Stimulated activated naive CD8-positive, alpha-beta T cell treated with anti-CD3 and anti-CD28 coated beads, Interleukin-15, Interleukin-2, amounts not matched to agents 100 U/mL and 50 U/mL, for 24 hours (primary cell): ENCODE measurements around the gene LILRA6.
"Not testable (repeated sequence)": the region's sequence is repeated elsewhere in the genome, so short reads cannot be mapped to it uniquely, and the experiment has no call there.

Experiments used
- ATAC-seq: fragments of 150-1000 bp; cut with Tn5 transposase; one replicate; pipeline ENCODE4 v1.10.0; 2021
- DNase-seq: peaks from one replicate; pipeline ENCODE4 v3.0.0; 2021

LILRA6 gene

GRCh38 chr19:54266133-54266532, 23.5 kb upstream of the LILRA6 start:
- DNase-seq (peak; percentile 81), ATAC-seq (peak; percentile 59)

GRCh38 chr19:54262470-54262869, 19.9 kb upstream of the LILRA6 start:
- DNase-seq (no peak), ATAC-seq (no peak)

DNA sequence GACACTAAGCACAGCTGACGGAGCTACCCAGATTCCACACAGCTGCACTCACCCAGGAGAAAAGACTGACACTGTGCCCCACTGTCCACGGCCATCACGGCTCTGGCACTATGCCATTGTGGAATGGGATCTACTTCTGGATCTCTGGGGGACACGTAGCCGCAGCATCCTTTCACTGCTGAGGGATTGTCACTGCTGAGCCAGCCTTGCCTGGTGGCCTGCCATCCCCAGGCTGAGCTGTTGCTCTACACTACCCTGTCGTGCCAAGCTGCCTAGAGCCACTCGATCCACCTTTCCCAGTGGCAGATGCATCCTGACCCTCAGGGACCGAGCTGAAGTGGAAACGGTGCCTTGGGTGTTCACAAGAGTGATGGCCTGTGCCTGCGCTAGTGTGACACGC, 19.5 kb upstream of the LILRA6 start:
- DNase-seq (no peak), ATAC-seq (no peak)

DNA sequence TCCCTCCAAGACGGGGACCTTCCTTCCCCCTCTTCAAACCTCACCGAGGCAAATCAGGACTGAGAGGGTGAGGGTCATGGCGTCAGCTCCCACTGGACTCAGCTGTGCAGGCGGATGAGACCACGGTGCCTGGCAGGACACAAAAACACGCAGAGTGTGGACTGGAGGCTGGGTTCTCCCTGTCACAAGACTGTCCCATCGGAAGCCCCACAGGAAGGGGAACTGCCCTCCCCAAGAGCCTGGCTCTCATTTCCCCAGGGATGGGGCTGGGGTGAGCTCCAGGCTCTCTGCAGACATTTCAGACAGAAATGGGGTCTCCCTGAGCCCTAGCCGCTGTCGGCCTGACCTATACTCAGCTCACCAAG, 14.5 kb upstream of the LILRA6 start, which contains the start of gene LILRB5:
Gene LILRB5, minus strand, starts transcription at position 158 of the 365 bp plus-strand sequence. Its CDS starts 80 bp downstream, at position 78.
- no peak for DNase-seq
- ATAC-seq, result no peak

GRCh38 chr19:54256250-54257115, 13.9 kb upstream of the LILRA6 start:
- DNase-seq (no peak), ATAC-seq (no peak)

DNA sequence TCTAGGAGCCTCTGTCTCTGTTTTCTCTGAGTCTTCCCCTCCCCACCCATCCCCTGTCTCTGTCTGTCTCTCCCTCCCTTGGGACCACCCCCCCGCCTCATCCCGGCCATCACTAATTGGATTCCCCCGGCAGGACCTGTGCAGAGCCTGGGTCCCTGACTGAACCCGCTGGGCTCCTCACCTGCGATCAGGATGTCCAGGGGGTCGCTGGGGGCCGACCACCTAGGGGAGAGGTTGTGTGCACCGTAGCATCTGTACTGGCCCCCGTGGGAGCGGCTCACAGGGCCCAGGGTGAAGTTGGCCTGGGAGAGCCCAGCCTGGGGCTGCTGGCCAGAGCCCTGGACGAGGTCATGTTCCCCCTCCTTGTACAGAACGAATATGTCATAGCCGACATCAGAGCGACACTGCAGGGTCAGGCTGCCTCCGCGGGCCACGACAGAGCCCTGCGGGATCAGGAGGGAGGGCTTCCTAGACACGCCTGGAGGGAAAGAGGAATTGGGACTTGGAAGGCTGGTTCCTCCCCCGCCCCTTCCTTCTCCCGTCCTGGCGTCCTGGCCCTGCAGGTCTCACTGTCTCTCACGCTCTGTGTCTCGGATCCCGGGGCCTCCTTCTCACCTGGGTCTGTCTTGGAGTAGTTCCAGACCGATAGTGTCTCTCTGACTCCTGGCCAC, 12.7 kb upstream of the LILRA6 start:
- DNase-seq, result no peak
- ATAC-seq, result no peak

- DNase-seq (no peak), ATAC-seq (no peak)
Observed at GRCh38 chr19:54254195-54254906, 11.8 kb upstream of the LILRA6 start.

GRCh38 chr19:54253331-54254194, 11.0 kb upstream of the LILRA6 start:
- no peak for DNase-seq
- ATAC-seq, result no peak

GRCh38 chr19:54252845-54253244, 10.3 kb upstream of the LILRA6 start:
- no peak for DNase-seq
- ATAC-seq, result no peak

DNA sequence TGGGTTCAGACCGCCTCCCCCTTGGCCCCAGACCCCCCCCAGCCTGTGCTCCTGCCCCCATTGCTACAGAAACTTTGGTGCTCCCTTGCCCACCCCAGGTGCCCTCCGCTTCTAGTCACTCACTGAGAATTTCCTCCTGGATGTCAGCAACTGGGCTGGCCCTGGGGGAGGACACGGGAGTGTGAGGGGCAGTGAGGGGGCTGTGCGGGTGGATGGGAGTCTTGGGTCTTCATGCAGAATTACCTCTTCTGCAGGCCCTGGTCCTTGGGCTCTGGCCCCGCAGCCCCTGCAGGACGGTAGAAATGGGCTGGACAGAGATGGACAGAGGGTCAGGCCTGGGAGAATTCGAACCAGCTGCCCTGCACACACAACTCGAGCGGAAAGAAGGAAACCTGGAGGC, 9.7 kb upstream of the LILRA6 start:
- no peak for DNase-seq
- ATAC-seq, result no peak

- DNase-seq, result peak; percentile 36
- peak; percentile 88 for ATAC-seq
Observed at GRCh38 chr19:54248016-54248601, 5.5 kb upstream of the LILRA6 start.

- ATAC-seq (no peak), DNase-seq (no peak)
Observed at GRCh38 chr19:54247106-54247930, 4.7 kb upstream of the LILRA6 start.

DNA sequence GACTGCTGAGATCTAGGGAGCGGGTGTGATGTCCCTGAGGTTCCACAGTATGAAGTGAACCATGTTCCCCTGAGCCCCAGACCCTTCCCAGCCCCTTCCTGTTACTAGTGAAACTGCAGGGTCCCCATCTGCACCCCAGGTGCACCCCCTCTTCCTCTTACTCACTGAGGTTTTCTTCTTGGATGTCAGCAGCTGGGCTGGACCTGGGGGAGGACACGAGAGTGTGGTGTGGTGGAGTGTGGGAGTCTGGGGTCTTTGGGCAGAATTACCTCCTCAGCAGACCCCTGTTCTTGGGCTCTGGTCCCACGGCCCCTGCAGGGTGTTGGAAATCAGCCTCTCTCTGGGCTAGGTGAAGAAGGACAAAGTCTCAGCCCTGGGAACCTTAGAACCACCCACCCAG, 3.3 kb upstream of the LILRA6 start:
- no peak for ATAC-seq
- DNase-seq, result no peak

GRCh38 chr19:54243809-54244208, 1.2 kb upstream of the LILRA6 start:
- not testable (repeated sequence) for ATAC-seq, DNase-seq

- not testable (repeated sequence) for ATAC-seq, DNase-seq
Observed at GRCh38 chr19:54242234-54242633, 356 bp downstream of the LILRA6 start.

DNA sequence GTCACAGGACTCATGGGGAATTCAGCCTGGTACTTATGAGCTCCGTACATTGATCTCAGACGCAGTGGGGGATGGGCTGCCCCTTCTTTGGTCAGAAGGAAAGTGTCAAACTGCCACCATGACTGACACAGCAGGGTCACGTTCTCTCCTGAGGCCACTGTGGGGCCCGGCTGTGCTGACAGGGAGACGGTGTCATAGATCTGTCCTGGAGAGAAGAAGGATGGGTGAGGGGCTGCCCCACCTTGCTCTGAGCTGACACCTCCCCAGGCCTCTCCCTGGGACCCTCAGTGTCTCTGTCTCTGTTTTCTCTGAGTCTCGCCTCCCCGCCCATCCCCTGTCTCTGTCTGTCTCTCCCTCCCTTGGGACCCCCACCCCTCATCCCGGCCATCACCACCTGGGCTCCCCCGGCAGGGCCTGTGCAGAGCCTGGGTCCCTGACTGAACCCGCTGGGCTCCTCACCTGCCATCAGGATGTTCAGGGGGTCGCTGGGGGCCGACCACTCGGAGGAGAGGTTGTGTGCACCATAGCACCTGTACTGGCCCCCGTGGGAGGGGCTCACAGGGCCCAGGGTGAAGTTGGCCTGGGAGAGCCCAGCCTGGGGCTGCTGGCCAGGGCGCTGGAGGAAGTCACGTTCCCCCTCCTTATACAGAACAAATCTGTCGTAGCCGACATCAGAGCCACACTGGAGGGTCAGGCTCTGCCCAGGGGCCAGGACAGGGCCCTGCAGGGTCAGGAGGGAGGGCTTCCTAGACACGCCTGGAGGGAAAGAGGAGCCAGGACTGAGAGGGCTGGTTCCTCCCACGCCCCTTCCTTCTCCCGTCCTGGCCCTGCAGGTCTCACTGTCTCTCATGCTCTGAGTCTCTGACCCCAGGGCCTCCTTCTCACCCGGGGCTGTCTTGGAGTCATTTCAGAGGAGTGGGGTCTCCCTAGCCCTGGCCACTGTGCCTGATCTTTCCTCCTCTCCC, 1.9 kb downstream of the LILRA6 start:
- not testable (repeated sequence) for DNase-seq
- ATAC-seq, result peak; percentile 17

- ATAC-seq, result peak; percentile 13
- not testable (repeated sequence) for DNase-seq
Observed at GRCh38 chr19:54239491-54240371, 2.9 kb downstream of the LILRA6 start.

- ATAC-seq (no peak), DNase-seq (no peak)
Observed at GRCh38 chr19:54233941-54234340, 8.6 kb downstream of the LILRA6 start.
